HEK293 (cell line): ENCODE data around the gene TCAP.
"Not testable (repeated sequence)": the region's sequence is repeated elsewhere in the genome, so short reads cannot be mapped to it uniquely, and the experiment has no call there.

ENCODE experiments used
- CTCF ChIA-PET: fragments of 350-600 bp; formaldehyde crosslinking; extraction: SDS; loops from one replicate; lab custom pipeline; 2021; ENCODE audit warnings: antibody characterized with exemption; lab: Yijun Ruan, JAX
- POLR2A ChIA-PET: fragments of 300-600 bp; formaldehyde crosslinking; extraction: SDS; loops from one replicate; lab custom pipeline; 2020; ENCODE audit warnings: antibody characterized with exemption, inconsistent platforms; lab: Yijun Ruan, JAX
- H3K27ac ChIP-seq: fragments of 200-500 bp; sonication (Bioruptor generic); 2 replicates; pipeline ENCODE4 v1.5.1; 2014; ENCODE audit warnings: low read depth, low read length, control low read depth, inconsistent platforms; ENCODE audit errors: extremely low read depth
- H3K36me3 ChIP-seq, 2 experiments: fragments of 200-500 bp in 1 of 2; sonication (Bioruptor generic) in 1 of 2; 1 replicate in 1 of 2; 2 replicates in 1 of 2; pipeline ENCODE4 v1.5.1; 2014 to 2017; ENCODE audit warnings: inconsistent platforms in 2 of 2, low read length in 2 of 2; ENCODE audit not compliant: control insufficient read depth in 2 of 2, insufficient read depth in 1 of 2
- H3K4me1 ChIP-seq: fragments of 200-500 bp; sonication (Bioruptor generic); 2 replicates; pipeline ENCODE4 v1.5.1; 2014; ENCODE audit warnings: mild to moderate bottlenecking, low read length, inconsistent platforms; ENCODE audit not compliant: control insufficient read depth, insufficient read depth
- H3K4me3 ChIP-seq: 2 replicates; pipeline ENCODE4 v1.5.1; 2011; ENCODE audit warnings: low read depth, mild to moderate bottlenecking, control low read depth, low read length, moderate library complexity
- H3K9me3 ChIP-seq: fragments of 200-500 bp; sonication (Bioruptor generic); 2 replicates; pipeline ENCODE4 v1.5.1; 2014; ENCODE audit warnings: low read depth, low read length, inconsistent platforms; ENCODE audit not compliant: control insufficient read depth, insufficient read depth
- EGR2 ChIP-seq: fragments of 450-650 bp; formaldehyde crosslinking; IDR thresholded peaks from 2 replicates; pipeline ENCODE4 v1.5.1; 2016; ENCODE audit warnings: low read depth, missing biosample characterization, missing genetic modification characterization
- HIC1 ChIP-seq: fragments of 450-650 bp; formaldehyde crosslinking; IDR thresholded peaks from 2 replicates; pipeline ENCODE4 v1.5.1; 2016; ENCODE audit warnings: missing biosample characterization, missing genetic modification characterization
- KLF8 ChIP-seq: fragments of 450-650 bp; formaldehyde crosslinking; IDR thresholded peaks from 2 replicates; pipeline ENCODE4 v1.5.1; 2016; ENCODE audit warnings: missing biosample characterization, missing genetic modification characterization
- PRDM2 ChIP-seq: fragments of 450-650 bp; formaldehyde crosslinking; IDR thresholded peaks from 2 replicates; pipeline ENCODE4 v1.5.1; 2016; ENCODE audit warnings: missing biosample characterization, missing genetic modification characterization, borderline replicate concordance
- REPIN1 ChIP-seq: fragments of 450-650 bp; formaldehyde crosslinking; IDR thresholded peaks from 2 replicates; pipeline ENCODE4 v1.5.1; 2017; ENCODE audit warnings: missing biosample characterization, missing genetic modification characterization, low read depth
- SP2 ChIP-seq: fragments of 450-650 bp; formaldehyde crosslinking; IDR thresholded peaks from 2 replicates; pipeline ENCODE4 v1.5.1; 2016; ENCODE audit warnings: missing biosample characterization, missing genetic modification characterization
- SP3 ChIP-seq: fragments of 450-650 bp; formaldehyde crosslinking; IDR thresholded peaks from 2 replicates; pipeline ENCODE4 v1.5.1; 2016; ENCODE audit warnings: missing biosample characterization, missing genetic modification characterization
- ZNF404 ChIP-seq: fragments of 450-650 bp; formaldehyde crosslinking; IDR thresholded peaks from 2 replicates; pipeline ENCODE4 v1.5.1; 2017; ENCODE audit warnings: missing biosample characterization, missing genetic modification characterization
- ZNF658 ChIP-seq: fragments of 450-650 bp; formaldehyde crosslinking; IDR thresholded peaks from 2 replicates; pipeline ENCODE4; 2016; ENCODE audit warnings: missing biosample characterization, missing genetic modification characterization
- ZNF707 ChIP-seq: fragments of 450-650 bp; formaldehyde crosslinking; IDR thresholded peaks from 2 replicates; pipeline ENCODE4 v1.5.1; 2016; ENCODE audit warnings: missing biosample characterization, missing genetic modification characterization
- ZSCAN16 ChIP-seq: fragments of 450-650 bp; formaldehyde crosslinking; IDR thresholded peaks from 2 replicates; pipeline ENCODE4 v1.5.1; 2016; ENCODE audit warnings: missing biosample characterization, missing genetic modification characterization
- ZSCAN18 ChIP-seq: fragments of 450-650 bp; formaldehyde crosslinking; IDR thresholded peaks from 2 replicates; pipeline ENCODE4 v1.5.1; 2016; ENCODE audit warnings: missing biosample characterization, missing genetic modification characterization

TCAP gene

DNA sequence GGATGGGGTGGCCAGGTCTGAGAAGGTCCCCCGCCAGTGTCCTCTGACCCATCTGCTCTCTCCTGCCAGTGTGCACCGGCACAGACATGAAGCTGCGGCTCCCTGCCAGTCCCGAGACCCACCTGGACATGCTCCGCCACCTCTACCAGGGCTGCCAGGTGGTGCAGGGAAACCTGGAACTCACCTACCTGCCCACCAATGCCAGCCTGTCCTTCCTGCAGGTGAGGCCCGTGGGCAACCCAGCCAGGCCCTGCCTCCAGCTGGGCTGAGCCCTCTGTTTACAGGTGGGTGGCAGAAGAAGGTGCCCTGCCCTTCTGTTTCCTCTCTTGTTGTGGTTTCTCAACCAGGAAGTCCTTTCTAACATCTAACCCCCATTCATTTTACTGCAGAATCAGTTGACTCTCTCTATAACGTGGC is 41.8 kb downstream of the TCAP start:
- ChIA-PET POLR2A (no interaction called here), CTCF (interaction anchor here (0.6 to 1.2 kb wide), 3 partner anchors 12 to 400 kb away, joined by 3 to 4 read pairs (median 3); no protein-coding TSS in a partner anchor)
- no peak for TF ChIP-seq REPIN1 (tag by site-specific recombination)
- TF ChIP-seq PRDM2 (tag by site-specific recombination), result no peak
- TF ChIP-seq ZNF658 (tag by site-specific recombination), result no peak
- no peak overlapping the region for H3K4me3 ChIP-seq
- peaks cover 7 to 65% of the 10 kb centered on the region in 2 experiments for H3K36me3 ChIP-seq
- H3K4me1 ChIP-seq, result no peaks in the 10 kb centered on the region
- no peaks in the 10 kb centered on the region for H3K9me3 ChIP-seq
- no peak overlapping the region for H3K27ac ChIP-seq

- Histone ChIP-seq H3K27ac (no peak overlapping the region), H3K4me3 (no peak overlapping the region), H3K9me3 (no peaks in the 10 kb centered on the region), H3K4me1 (no peaks in the 10 kb centered on the region), H3K36me3 (peaks cover 9 to 77% of the 10 kb centered on the region in 2 experiments)
- no peak for TF ChIP-seq ZNF404
- peak; percentile 36; the same call in 1 of the 2 replicates for TF ChIP-seq EGR2
- CTCF ChIA-PET, result no interaction called here
- POLR2A ChIA-PET, result interaction anchor here (1.3 to 1.7 kb wide), 2 partner anchors 10 to 22 kb away, joined by 3 to 4 read pairs; partner anchors contain the start of genes ERBB2 and PGAP3
Measured at GRCh38 chr17:39709319-39709997, 44.3 kb downstream of the TCAP start.

- CTCF ChIA-PET, result interaction anchor here (0.5 to 0.8 kb wide), 4 partner anchors 9 to 44 kb away, joined by 3 to 5 read pairs (median 4); no protein-coding TSS in a partner anchor
- H3K4me1 ChIP-seq, result no peaks in the 10 kb centered on the region
- no peaks in the 10 kb centered on the region for H3K9me3 ChIP-seq
- POLR2A ChIA-PET, result interaction anchor here (0.7 kb wide), 1 partner anchor 22 kb away, joined by 3 read pairs; the partner anchor contains the start of gene PGAP3
- TF ChIP-seq ZSCAN18 (no peak), ZNF707 (no peak), KLF8 (tag by site-specific recombination) (no peak), ZSCAN16 (tag by site-specific recombination) (no peak), SP3 (tag by site-specific recombination) (no peak), SP2 (tag by site-specific recombination) (no peak), HIC1 (tag by site-specific recombination) (peak; percentile 84)
- H3K4me3 ChIP-seq, result no peak overlapping the region
- no peak overlapping the region for H3K27ac ChIP-seq
- peaks cover 12 to 82% of the 10 kb centered on the region in 2 experiments for H3K36me3 ChIP-seq
Measured at GRCh38 chr17:39709998-39710964, 45.1 kb downstream of the TCAP start.

DNA sequence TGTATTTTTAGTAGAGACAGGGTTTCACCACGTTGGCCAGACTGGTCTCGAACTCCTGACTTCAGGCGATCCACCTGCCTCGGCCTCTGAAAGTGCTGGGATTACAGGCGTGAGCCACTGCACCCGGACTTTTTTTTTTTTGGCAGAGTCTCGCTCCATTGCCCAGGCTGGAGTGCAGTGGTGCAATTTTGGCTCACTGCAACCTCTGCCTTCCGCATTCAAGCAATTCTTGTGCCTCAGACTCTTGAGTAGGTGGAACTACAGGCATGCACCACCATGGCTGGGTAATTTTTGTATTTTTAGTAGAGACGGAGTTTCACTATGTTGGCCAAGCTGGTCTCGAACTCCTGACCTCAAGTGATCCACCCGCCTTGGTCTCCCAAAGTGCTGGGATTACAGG is 45.9 kb downstream of the TCAP start:
- H3K4me3 ChIP-seq, H3K4me1 ChIP-seq, H3K27ac ChIP-seq, H3K9me3 ChIP-seq: not testable (repeated sequence)
- peaks cover 12 to 87% of the 10 kb centered on the region in 2 experiments for H3K36me3 ChIP-seq
- ChIA-PET POLR2A (interaction anchor here (0.7 kb wide), 1 partner anchor 23 kb away, joined by 3 read pairs; the partner anchor contains the start of gene PGAP3), CTCF (interaction anchor here (0.5 to 0.6 kb wide), 3 partner anchors 10 to 43 kb away, joined by 3 to 5 read pairs (median 5); no protein-coding TSS in a partner anchor)
